H7 (cell line): ENCODE measurements around the gene EPM2AIP1. TPM values are rescaled to one million over a fixed set of nuclear protein-coding genes. Genes with fewer than 3 reads are reported as not detected.
A peak's percentile ranks its signal among the peaks of the same experiment; 100 is the strongest.
"Not testable (repeated sequence)": the region's sequence is repeated elsewhere in the genome, so short reads cannot be mapped to it uniquely, and the experiment has no call there.

Experiments used
- DNase-seq: peaks from one replicate; pipeline ENCODE4 v3.0.0; 2012
- H3K27me3 ChIP-seq: 2 replicates; pipeline ENCODE4 v1.6.0; 2011; ENCODE audit warnings: mild to moderate bottlenecking, low read length; ENCODE audit not compliant: control insufficient read depth, insufficient read depth
- H3K36me3 ChIP-seq: replicated peaks from 2 replicates; pipeline ENCODE4 v1.5.1; 2011; ENCODE audit warnings: low read length; ENCODE audit not compliant: control insufficient read depth, insufficient read depth
- H3K4me3 ChIP-seq: 2 replicates; pipeline ENCODE4 v1.5.1; 2011; ENCODE audit warnings: low read depth, mild to moderate bottlenecking, control low read depth, low read length, moderate library complexity; ENCODE audit not compliant: insufficient read depth
- total RNA-seq: library from RNA; depleted of rRNA; stranded (reverse); fragments of >200 nt; shearing (Covaris generic); gene quantifications from 2 replicates; pipeline ENCODE4 v1.2.3, GENCODE V29; 2014; rRNA removed

EPM2AIP1 gene
- 4.3 and 7.5 TPM in 2 replicates for total RNA-seq

- Histone ChIP-seq H3K36me3 (peaks cover 6% of the 10 kb centered on the region), H3K4me3 (peak within 1 kb of the TSS; percentile 76), H3K27me3 (no peaks in the 10 kb centered on the region)
- peak; percentile 94 for DNase-seq
Measured at GRCh38 chr3:36992806-36993325, at the start of gene EPM2AIP1. Gene EPM2AIP1 (minus strand): TSS chr3:36993131. CDS start chr3:36993077, 54 bp downstream.

GRCh38 chr3:37042712-37043111, 49.8 kb upstream of the EPM2AIP1 start:
- not testable (repeated sequence) for H3K27me3 ChIP-seq, H3K4me3 ChIP-seq, DNase-seq
- peaks cover 12% of the 10 kb centered on the region for H3K36me3 ChIP-seq

GRCh38 chr3:37041546-37042195, 48.7 kb upstream of the EPM2AIP1 start:
- DNase-seq = no peak
- peaks cover 10% of the 10 kb centered on the region for H3K36me3 ChIP-seq
- no peaks in the 10 kb centered on the region for H3K27me3 ChIP-seq
- H3K4me3 ChIP-seq = no peak overlapping the region

GRCh38 chr3:37040231-37040630, 47.3 kb upstream of the EPM2AIP1 start:
- Histone ChIP-seq H3K36me3 (peaks cover 14% of the 10 kb centered on the region), H3K27me3 (no peaks in the 10 kb centered on the region), H3K4me3 (no peak overlapping the region)
- no peak for DNase-seq

- Histone ChIP-seq H3K4me3 (no peak overlapping the region), H3K36me3 (peaks cover 14% of the 10 kb centered on the region), H3K27me3 (no peaks in the 10 kb centered on the region)
- no peak for DNase-seq
Measured at GRCh38 chr3:37039161-37039846, 46.4 kb upstream of the EPM2AIP1 start.

GRCh38 chr3:37037352-37037751, 44.4 kb upstream of the EPM2AIP1 start:
- no peaks in the 10 kb centered on the region for H3K27me3 ChIP-seq
- H3K4me3 ChIP-seq = no peak overlapping the region
- no peak for DNase-seq
- peaks cover 14% of the 10 kb centered on the region for H3K36me3 ChIP-seq

- no peaks in the 10 kb centered on the region for H3K27me3 ChIP-seq
- DNase-seq = no peak
- H3K4me3 ChIP-seq = no peak overlapping the region
- peaks cover 15% of the 10 kb centered on the region for H3K36me3 ChIP-seq
Measured at GRCh38 chr3:37032961-37033360, 40.0 kb upstream of the EPM2AIP1 start.

GRCh38 chr3:37031096-37031682, 38.3 kb upstream of the EPM2AIP1 start:
- Histone ChIP-seq H3K4me3 (no peak overlapping the region), H3K36me3 (peaks cover 22% of the 10 kb centered on the region), H3K27me3 (no peaks in the 10 kb centered on the region)
- no peak for DNase-seq

- no peaks in the 10 kb centered on the region for H3K27me3 ChIP-seq
- H3K36me3 ChIP-seq = peaks cover 21% of the 10 kb centered on the region
- no peak for DNase-seq
- no peak overlapping the region for H3K4me3 ChIP-seq
Measured at GRCh38 chr3:37030588-37030987, 37.7 kb upstream of the EPM2AIP1 start.

- no peak for DNase-seq
- H3K4me3 ChIP-seq = no peak overlapping the region
- peaks cover 22% of the 10 kb centered on the region for H3K36me3 ChIP-seq
- no peaks in the 10 kb centered on the region for H3K27me3 ChIP-seq
Measured at GRCh38 chr3:37029516-37030163, 36.7 kb upstream of the EPM2AIP1 start.

GRCh38 chr3:37029111-37029510, 36.2 kb upstream of the EPM2AIP1 start:
- no peaks in the 10 kb centered on the region for H3K27me3 ChIP-seq
- H3K4me3 ChIP-seq = no peak overlapping the region
- no peak for DNase-seq
- H3K36me3 ChIP-seq = peaks cover 22% of the 10 kb centered on the region

- Histone ChIP-seq H3K27me3 (no peaks in the 10 kb centered on the region), H3K4me3 (no peak overlapping the region), H3K36me3 (peaks cover 25% of the 10 kb centered on the region)
- DNase-seq = no peak
Measured at GRCh38 chr3:37028329-37028728, 35.4 kb upstream of the EPM2AIP1 start.

- Histone ChIP-seq H3K36me3 (peaks cover 31% of the 10 kb centered on the region), H3K27me3 (no peaks in the 10 kb centered on the region), H3K4me3 (no peak overlapping the region)
- no peak for DNase-seq
Measured at GRCh38 chr3:37026851-37027250, 33.9 kb upstream of the EPM2AIP1 start.

- no peak overlapping the region for H3K4me3 ChIP-seq
- peaks cover 28% of the 10 kb centered on the region for H3K36me3 ChIP-seq
- no peak for DNase-seq
- H3K27me3 ChIP-seq = no peaks in the 10 kb centered on the region
Measured at GRCh38 chr3:37025561-37026335, 32.8 kb upstream of the EPM2AIP1 start.
